Endothelial cell of hepatic sinusoid (primary cell): Measurements from ENCODE around the gene OR2A5.
"Not testable (repeated sequence)": the region's sequence is repeated elsewhere in the genome, so short reads cannot be mapped to it uniquely, and the experiment has no call there.

ENCODE experiments used
- in situ Hi-C: cut with HindIII; loops from 2 replicates; pipeline ENCODE4 v1.10.0; 2017; ENCODE audit warnings: low sequenced_read_pairs

Gene OR2A5

GRCh38 chr7:144048648-144049047, at the start of gene OR2A5:
Gene OR2A5, plus strand, starts transcription at chr7:144048948. Its CDS starts 1,454 bp downstream, at chr7:144050402.
- in situ Hi-C loops = loop anchor here (5.0 kb wide), 1 partner anchor 79 kb away; no protein-coding TSS in a partner anchor

GRCh38 chr7:144000020-144000419, 48.7 kb upstream of the OR2A5 start, which contains the start of gene OR6B1:
Gene OR6B1, plus strand, starts transcription at chr7:144000320. Its CDS starts 3,677 bp downstream, at chr7:144003997.
- in situ Hi-C loops = no loop called here

- in situ Hi-C loops = no loop called here
These were observed 47.2 kb upstream of the OR2A5 start for GRCh38 chr7:144001543-144001942.

- in situ Hi-C loops = no loop called here
These were observed 44.0 kb upstream of the OR2A5 start for GRCh38 chr7:144004703-144005102.

GRCh38 chr7:144006029-144006691, 42.6 kb upstream of the OR2A5 start:
- in situ Hi-C loops = no loop called here

GRCh38 chr7:144006692-144007042, 42.1 kb upstream of the OR2A5 start:
- in situ Hi-C loops = no loop called here

GRCh38 chr7:144009361-144009760, 39.4 kb upstream of the OR2A5 start:
- in situ Hi-C loops = no loop called here

- in situ Hi-C loops = not testable (repeated sequence)
These were observed 38.7 kb upstream of the OR2A5 start for GRCh38 chr7:144010061-144010460.

GRCh38 chr7:144010821-144011220, 37.9 kb upstream of the OR2A5 start:
- in situ Hi-C loops = not testable (repeated sequence)

GRCh38 chr7:144011458-144012230, 37.1 kb upstream of the OR2A5 start:
- in situ Hi-C loops = no loop called here

- in situ Hi-C loops = no loop called here
These were observed 30.7 kb upstream of the OR2A5 start for GRCh38 chr7:144018065-144018464.

- in situ Hi-C loops = no loop called here
These were observed 29.3 kb upstream of the OR2A5 start for GRCh38 chr7:144019457-144019856.

- in situ Hi-C loops = no loop called here
These were observed 28.4 kb upstream of the OR2A5 start for GRCh38 chr7:144020340-144020739.

- in situ Hi-C loops = no loop called here
These were observed 26.6 kb upstream of the OR2A5 start for GRCh38 chr7:144022169-144022568.

GRCh38 chr7:144023171-144023827, 25.4 kb upstream of the OR2A5 start:
- in situ Hi-C loops = no loop called here

- in situ Hi-C loops = no loop called here
These were observed 24.5 kb upstream of the OR2A5 start for GRCh38 chr7:144024213-144024612.

GRCh38 chr7:144026203-144026883, 22.4 kb upstream of the OR2A5 start:
- in situ Hi-C loops = no loop called here

- in situ Hi-C loops = no loop called here
These were observed 21.7 kb upstream of the OR2A5 start for GRCh38 chr7:144027070-144027469.

GRCh38 chr7:144027974-144028373, 20.8 kb upstream of the OR2A5 start:
- in situ Hi-C loops = no loop called here

- in situ Hi-C loops = no loop called here
These were observed 20.2 kb upstream of the OR2A5 start for GRCh38 chr7:144028547-144028946.

- in situ Hi-C loops = no loop called here
These were observed 16.2 kb upstream of the OR2A5 start for GRCh38 chr7:144032516-144032915.
